Uterus (tissue), 4 donors: Measurements from ENCODE around the gene RRP1B. TPM values are rescaled to one million over a fixed set of nuclear protein-coding genes. Genes with fewer than 3 reads are reported as not detected.

Source experiments
- DNase-seq, 2 donors: peaks; one replicate each; pipeline ENCODE4 v3.0.0-alpha.2; 2019 to 2020
- H3K27ac ChIP-seq, 2 donors: fragments of 200-600 bp; sonication (generic); 1 replicate in 1 of 2; 2 replicates in 1 of 2; pipeline ENCODE4 v1.5.1; 2016 to 2018
- H3K27me3 ChIP-seq, 2 donors: fragments of 200-600 bp; sonication (generic); one replicate each; pipeline ENCODE4 v1.5.1; 2018 to 2019; ENCODE audit warnings: control low read depth in 1 of 2
- H3K36me3 ChIP-seq, 2 donors: fragments of 200-600 bp; sonication (generic); one replicate each; pipeline ENCODE4 v1.5.1; 2019; ENCODE audit warnings: control low read depth in 1 of 2
- H3K4me1 ChIP-seq, 2 donors: fragments of 200-600 bp; sonication (generic); one replicate each; pipeline ENCODE4 v1.5.1; 2018 to 2019; ENCODE audit warnings: control low read depth in 1 of 2
- H3K4me3 ChIP-seq, 2 donors: fragments of 200-600 bp; sonication (generic); 1 replicate in 1 of 2; 2 replicates in 1 of 2; pipeline ENCODE4 v1.5.1; 2018 to 2019; ENCODE audit warnings: mild to moderate bottlenecking in 1 of 2
- H3K9me3 ChIP-seq, 2 donors: fragments of 200-600 bp; sonication (generic); one replicate each; pipeline ENCODE4 v1.5.1; 2019; ENCODE audit warnings: control low read depth in 1 of 2
- CTCF ChIP-seq, 4 experiments: fragments of 200-600 bp in 2 of 4; fragments of 450-650 bp in 2 of 4; sonication (generic) in 2 of 4; IDR thresholded peaks; one replicate each; pipeline ENCODE4 v1.5.1; 2016 to 2019; ENCODE audit warnings: antibody characterized with exemption in 4 of 4, mild to moderate bottlenecking in 2 of 4, moderate library complexity in 1 of 4
- POLR2A ChIP-seq, 2 donors: fragments of 450-650 bp; IDR thresholded peaks; one replicate each; pipeline ENCODE4 v1.6.1; 2016; ENCODE audit warnings: antibody characterized with exemption in 2 of 2, mild to moderate bottlenecking in 1 of 2, moderate library complexity in 1 of 2
- intact Hi-C: fragments of 100-400 bp; cut with DNase I; formaldehyde crosslinking; loops from one replicate; pipeline ENCODE4 v1.15.1; 2023; ENCODE audit warnings: low total_unique reads
- total RNA-seq, 4 donors: library from RNA; depleted of rRNA in 3 of 4; stranded (reverse); fragments of >200 nt in 3 of 4; gene quantifications; one replicate each; pipeline versions ENCODE4 v1.1.0 to v1.2.4, GENCODE V29; 2014 to 2023
- donor health status: DM: yes; HTN: yes; CAD: no.

The RRP1B gene
- total RNA-seq, 4 donors from 2014 or later = 9.7 to 28.1 (median 19.3) TPM

- no peak for DNase-seq
- H3K9me3 ChIP-seq = peaks cover 0 to 4% of the 10 kb centered on the region in 2 donors
- H3K4me3 ChIP-seq = no peak overlapping the region
- no peak overlapping the region for H3K27ac ChIP-seq
- intact Hi-C loops = no loop called here
- TF ChIP-seq CTCF (IDR thresholded peaks at IDR 0.05) = no peak
- H3K4me1 ChIP-seq = no peaks in the 10 kb centered on the region
- no peaks in the 10 kb centered on the region for H3K36me3 ChIP-seq
- no peaks in the 10 kb centered on the region for H3K27me3 ChIP-seq
Measured at GRCh38 chr21:43618940-43619339, 40.4 kb upstream of the RRP1B start.

- Histone ChIP-seq H3K9me3 (peaks cover 0 to 4% of the 10 kb centered on the region in 2 donors), H3K27me3 (no peaks in the 10 kb centered on the region), H3K36me3 (no peaks in the 10 kb centered on the region), H3K27ac (no peak overlapping the region), H3K4me1 (no peaks in the 10 kb centered on the region), H3K4me3 (no peak overlapping the region)
- intact Hi-C loops = no loop called here
- TF ChIP-seq POLR2A (IDR thresholded peaks at IDR 0.05) (no peak), CTCF (IDR thresholded peaks at IDR 0.05) (no peak)
- DNase-seq = no peak
Measured at GRCh38 chr21:43619344-43619743, 40.0 kb upstream of the RRP1B start.

- H3K27ac ChIP-seq = no peak overlapping the region
- intact Hi-C loops = no loop called here
- H3K27me3 ChIP-seq = no peaks in the 10 kb centered on the region
- no peak for DNase-seq
- no peaks in the 10 kb centered on the region for H3K36me3 ChIP-seq
- TF ChIP-seq CTCF (IDR thresholded peaks at IDR 0.05) (no peak), POLR2A (IDR thresholded peaks at IDR 0.05) (no peak)
- peaks cover 0 to 4% of the 10 kb centered on the region in 2 donors for H3K9me3 ChIP-seq
- H3K4me3 ChIP-seq = no peak overlapping the region
- H3K4me1 ChIP-seq = no peaks in the 10 kb centered on the region
Measured at GRCh38 chr21:43619856-43620255, 39.5 kb upstream of the RRP1B start.

GRCh38 chr21:43622796-43623195, 36.6 kb upstream of the RRP1B start:
- DNase-seq = no peak
- no peak for TF ChIP-seq CTCF (IDR thresholded peaks at IDR 0.05)
- no peak for TF ChIP-seq POLR2A (IDR thresholded peaks at IDR 0.05)
- H3K27ac ChIP-seq = no peak overlapping the region
- H3K9me3 ChIP-seq = peaks cover 0 to 4% of the 10 kb centered on the region in 2 donors
- intact Hi-C loops = no loop called here
- no peaks in the 10 kb centered on the region for H3K4me1 ChIP-seq
- no peak overlapping the region for H3K4me3 ChIP-seq
- H3K27me3 ChIP-seq = no peaks in the 10 kb centered on the region
- no peaks in the 10 kb centered on the region for H3K36me3 ChIP-seq

- Histone ChIP-seq H3K36me3 (no peaks in the 10 kb centered on the region), H3K9me3 (peaks cover 0 to 4% of the 10 kb centered on the region in 2 donors), H3K27me3 (no peaks in the 10 kb centered on the region), H3K4me1 (no peaks in the 10 kb centered on the region), H3K4me3 (no peak overlapping the region), H3K27ac (no peak overlapping the region)
- DNase-seq = no peak
- TF ChIP-seq POLR2A (IDR thresholded peaks at IDR 0.05) (no peak), CTCF (IDR thresholded peaks at IDR 0.05) (no peak)
- intact Hi-C loops = no loop called here
Measured at GRCh38 chr21:43623588-43623987, 35.8 kb upstream of the RRP1B start.
